Stimulated activated CD8-positive, alpha-beta memory T cell treated with anti-CD3 and anti-CD28 coated beads, Interleukin-7, amount 100 ng/mL, for 24 hours (primary cell): ENCODE data around the gene FERD3L.

Source experiments
- DNase-seq: peaks from one replicate; pipeline ENCODE4 v3.0.0-alpha.2; 2020; ENCODE audit warnings: low read depth

FERD3L gene

GRCh38 chr7:19117091-19117869, 27.9 kb downstream of the FERD3L start, which contains the start of gene TWIST1:
Gene TWIST1 (minus strand): TSS chr7:19117636. CDS start chr7:19117321, 315 bp downstream.
- no peak for DNase-seq

DNA sequence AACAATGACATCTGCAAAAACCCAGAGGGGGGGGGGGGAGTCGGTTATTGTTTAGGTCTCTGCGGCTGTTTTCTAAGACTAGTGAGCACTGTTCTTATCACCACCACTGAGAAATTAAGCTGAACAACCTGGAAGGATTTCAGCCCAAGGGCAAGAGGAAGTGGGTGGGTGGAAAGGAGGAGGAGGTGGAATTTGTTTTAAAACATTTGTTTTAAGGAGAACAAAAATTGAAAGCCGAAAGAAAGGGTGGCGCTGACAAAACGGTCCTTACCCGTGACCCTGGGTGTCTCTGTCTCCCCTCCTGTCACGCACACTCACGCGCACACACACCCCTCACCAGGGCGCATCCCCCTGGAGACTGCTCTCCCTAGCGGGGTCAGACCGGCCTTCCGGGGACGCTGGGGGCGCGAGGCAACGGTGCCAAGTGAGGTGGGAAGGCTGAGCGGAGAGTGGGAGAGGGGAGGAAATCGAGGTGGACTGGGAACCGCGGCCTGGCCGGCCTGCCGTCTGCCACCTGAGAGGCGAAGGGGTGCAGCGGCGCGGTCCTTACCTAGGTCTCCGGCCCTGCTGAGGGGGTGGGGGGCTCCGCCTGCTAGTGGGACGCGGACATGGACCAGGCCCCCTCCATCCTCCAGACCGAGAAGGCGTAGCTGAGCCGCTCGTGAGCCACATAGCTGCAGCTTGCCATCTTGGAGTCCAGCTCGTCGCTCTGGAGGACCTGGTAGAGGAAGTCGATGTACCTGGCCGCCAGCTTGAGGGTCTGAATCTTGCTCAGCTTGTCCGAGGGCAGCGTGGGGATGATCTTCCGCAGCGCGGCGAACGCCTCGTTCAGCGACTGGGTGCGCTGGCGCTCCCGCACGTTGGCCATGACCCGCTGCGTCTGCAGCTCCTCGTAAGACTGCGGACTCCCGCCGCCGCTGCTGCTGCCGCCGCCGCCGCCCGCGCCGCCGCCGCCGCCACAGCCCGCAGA, 28.8 kb downstream of the FERD3L start:
- no peak for DNase-seq

DNA sequence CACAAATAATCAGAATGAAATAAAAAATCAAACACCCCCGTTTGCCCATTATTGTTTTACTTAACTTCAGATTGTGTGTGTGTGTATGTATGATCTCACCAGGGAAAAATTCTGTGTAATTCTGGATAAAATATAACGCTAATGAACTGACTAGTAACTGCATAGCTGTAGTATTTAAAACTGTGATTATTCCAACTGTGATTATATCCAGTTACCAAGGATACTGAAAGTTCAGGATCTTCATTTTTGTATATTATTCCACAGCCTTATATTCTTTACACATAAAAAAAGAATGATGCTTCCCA, 30.7 kb downstream of the FERD3L start:
- DNase-seq = no peak

DNA sequence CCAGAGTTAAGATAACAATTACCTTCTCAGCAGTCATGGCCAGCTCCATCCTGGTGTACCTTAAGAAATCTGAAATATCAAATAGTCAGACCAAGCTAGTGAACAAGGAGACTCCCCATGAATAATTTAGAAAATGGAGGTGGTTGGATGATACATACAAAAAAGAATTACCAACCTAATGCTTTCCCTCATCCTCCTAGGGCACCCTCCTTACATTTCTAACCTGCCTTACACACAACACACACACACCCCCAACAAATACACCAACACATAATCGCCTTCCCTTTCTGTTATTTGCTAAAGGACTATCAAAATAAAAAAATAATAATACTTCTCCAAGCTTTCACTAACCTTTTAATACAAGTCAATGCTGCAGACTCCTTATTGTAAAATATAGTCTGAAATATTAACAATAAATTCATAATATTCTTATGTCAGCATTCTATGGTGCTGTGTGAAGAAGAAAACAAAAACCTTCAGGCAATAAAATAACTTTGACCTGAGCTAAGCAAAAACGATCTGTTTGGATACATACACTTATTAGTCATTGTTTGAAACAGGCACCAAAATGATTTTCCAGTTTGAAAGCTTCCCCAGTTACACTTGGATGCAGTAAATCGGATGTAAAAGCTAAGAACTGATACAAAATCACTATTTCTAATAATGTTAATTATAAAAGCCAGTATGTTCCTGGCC, 31.2 kb downstream of the FERD3L start:
- DNase-seq = no peak

GRCh38 chr7:19113002-19113350, 32.2 kb downstream of the FERD3L start:
- DNase-seq = no peak

GRCh38 chr7:19112274-19113001, 32.8 kb downstream of the FERD3L start:
- DNase-seq = no peak

DNA sequence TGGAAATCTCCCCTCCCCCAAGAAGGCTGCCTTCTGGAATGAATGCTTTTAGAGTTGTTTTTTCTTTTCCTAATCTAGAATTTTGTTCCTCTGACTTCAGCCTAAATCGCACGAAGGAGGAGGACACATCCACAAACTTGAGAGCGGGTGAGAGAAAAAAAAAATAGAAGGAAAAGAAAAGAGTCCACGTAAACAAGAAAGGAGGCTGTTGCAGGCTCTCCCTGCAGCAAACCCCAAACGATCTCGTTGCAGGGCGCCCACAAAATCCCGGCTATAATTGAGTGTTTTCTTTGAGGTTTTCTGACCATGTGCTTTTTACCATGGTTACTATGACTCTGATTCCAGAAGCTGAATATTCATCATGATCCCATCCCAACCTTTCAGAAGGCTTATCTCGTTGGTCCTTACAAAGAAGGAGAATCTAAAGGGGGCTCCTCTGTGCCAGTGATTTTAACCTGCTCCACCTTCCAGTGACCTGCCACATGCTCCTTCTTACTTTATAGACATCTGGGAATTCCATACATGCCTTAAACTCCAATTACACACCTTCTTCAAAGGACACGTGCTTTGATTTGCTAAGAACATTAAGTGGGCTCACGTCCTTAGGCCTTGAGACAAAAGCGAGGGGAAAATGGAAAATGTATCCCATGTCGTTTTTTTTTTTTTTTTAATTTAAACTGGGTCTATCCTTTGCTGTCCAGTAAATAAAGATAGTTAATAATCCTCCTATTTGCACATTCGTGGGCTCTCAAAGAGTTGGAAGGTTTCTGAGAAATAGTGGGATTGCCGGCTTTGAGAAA, 33.5 kb downstream of the FERD3L start:
- DNase-seq = no peak

- no peak for DNase-seq
Observed at GRCh38 chr7:19110776-19111175, 34.4 kb downstream of the FERD3L start.

DNA sequence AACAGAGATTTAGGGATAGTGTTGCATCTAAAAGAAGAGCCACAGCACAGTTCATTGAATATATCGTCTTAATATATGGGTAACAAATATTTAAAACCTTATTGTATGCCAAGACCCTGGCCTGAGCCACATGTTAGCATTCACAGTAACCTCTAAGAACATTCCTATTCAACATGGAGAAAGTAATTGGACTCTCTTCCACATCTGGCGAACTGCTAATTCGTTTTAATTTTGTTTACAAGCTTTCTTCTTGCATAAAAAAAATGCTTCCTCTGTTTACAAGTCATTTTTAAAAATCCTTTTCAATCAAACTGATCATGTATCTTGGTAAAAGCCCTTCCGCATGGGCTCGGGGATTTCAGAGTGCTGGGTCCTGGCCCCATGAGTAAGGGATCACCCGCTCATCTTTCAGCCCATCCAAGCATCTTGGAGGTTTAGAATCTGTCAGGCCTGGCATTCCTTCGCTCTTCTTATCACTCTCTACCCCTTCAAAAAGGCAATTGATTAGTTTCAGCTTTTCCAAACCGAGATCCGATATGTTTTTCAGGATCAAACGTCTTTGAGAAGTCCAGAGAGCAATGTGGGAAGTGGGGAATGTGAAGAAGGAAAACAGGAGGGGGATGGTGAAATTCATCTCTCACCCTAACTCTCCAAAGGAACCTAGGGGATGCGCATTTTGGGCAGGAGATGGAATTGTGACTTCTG, 35.0 kb downstream of the FERD3L start:
- no peak for DNase-seq

GRCh38 chr7:19109000-19109946, 35.9 kb downstream of the FERD3L start:
- DNase-seq = no peak

- no peak for DNase-seq
Observed at GRCh38 chr7:19107356-19108146, 37.7 kb downstream of the FERD3L start.

DNA sequence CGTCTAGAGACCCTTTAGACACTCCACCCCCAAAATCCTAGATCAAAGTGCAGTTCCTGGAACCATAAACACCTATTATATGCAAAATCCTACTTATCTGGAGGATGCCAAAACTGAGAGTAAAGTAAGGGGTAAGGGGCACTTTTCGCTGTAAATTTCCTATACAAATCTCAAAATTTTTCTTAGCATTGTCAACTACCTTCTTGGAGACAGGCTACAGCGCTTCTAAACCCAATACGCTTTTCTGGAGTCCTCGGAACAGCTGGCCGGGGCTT, 38.2 kb downstream of the FERD3L start:
- no peak for DNase-seq

DNA sequence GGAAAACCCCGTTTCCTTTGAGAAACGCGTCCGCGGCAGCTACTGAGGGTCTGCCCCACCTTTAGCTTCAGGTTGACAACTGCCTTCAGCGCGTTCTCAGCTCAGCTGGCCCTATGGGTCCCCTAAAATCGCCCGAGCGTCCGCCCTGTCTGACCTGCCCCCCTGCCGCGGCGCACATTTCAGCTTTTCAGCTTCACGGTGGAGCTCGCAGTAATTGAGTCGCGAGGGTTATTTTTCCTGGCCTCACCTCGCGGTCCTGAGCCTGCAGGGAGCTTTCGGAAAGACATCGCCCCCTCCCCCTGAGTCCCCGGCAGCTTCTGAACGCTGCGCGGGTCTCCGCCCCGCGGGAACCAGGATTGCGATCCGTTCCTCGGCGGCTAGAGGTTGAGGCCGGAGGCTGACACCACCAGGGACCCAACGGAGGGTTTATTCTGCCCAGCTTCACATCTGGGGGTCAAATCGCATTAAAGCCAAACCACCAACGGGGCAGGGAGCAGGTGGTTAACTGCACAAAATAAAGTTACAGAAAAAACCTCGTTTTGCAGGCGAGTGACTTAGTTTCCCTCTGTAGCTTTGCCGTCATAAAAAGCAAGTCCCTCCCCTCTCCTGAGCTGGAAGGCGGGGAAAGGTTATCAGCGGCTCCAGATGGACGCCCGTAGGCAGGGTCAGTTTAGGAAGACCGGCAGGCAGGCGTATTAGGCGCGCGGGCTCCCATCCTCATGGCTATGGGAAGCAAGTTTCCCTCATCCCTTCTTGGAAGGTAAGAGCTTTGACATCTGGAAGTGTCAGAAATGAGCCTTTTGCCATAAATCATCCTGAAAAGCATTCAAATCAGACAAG, 38.8 kb downstream of the FERD3L start:
- no peak for DNase-seq

- no peak for DNase-seq
Observed at GRCh38 chr7:19105546-19105945, 39.7 kb downstream of the FERD3L start.

DNA sequence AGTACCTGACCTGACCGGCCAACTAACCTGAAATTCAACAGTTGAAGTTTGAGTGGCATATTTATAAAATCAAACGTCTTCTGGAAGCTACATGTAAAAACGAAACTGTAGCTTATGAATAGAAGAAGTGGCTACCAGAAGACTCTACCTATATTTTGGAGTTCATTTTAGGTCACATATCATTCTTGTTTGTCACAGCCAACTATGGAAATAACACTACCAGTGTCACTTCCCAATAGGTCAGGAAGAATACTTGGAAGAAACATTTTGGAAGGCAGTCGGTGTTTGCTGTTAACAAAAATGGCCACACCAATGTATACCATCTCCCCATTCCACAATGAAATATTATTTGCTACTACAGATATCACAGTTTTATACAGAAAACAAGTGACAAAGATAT, 40.4 kb downstream of the FERD3L start:
- no peak for DNase-seq

GRCh38 chr7:19102884-19103283, 42.3 kb downstream of the FERD3L start:
- no peak for DNase-seq

DNA sequence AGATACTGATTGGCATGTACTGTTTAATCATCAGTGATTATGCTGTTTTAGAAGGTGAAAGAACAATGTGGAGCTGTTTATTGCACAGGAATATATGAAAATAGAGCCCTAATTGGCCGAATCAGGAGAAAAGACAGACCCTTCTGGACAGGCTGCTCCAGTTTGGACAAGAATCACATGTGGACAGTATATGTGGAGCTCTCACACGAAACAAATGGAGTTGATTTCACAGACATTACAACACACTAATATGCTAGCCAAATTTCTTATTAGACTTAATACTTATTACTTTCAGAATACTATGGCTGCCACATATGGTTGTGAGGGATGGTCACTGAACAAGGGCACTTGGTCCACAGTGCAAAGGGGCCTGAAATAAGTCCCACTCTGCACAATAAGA, 43.3 kb downstream of the FERD3L start:
- no peak for DNase-seq

DNA sequence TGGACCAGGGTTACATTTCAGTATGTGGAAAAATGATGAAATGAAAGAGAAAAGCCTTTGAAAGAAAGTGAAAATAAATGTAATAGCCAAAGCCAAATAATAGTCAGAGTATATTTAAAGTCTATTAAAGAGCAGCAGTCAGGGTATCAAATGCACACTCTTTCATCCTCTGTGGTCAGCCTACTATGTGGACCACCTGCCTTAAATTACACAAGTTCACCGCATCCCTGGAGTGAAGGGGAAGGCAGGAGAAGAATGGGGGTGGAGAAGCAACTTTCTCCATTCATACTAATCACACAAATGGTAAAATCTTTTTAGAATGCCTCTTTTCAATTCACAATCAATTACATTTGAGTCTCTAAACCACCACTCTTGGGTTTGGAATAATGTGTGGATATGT, 43.7 kb downstream of the FERD3L start:
- no peak for DNase-seq
